GM23338 (cell line): ENCODE results near the gene ST8SIA1. TPM values are rescaled to one million over a fixed set of nuclear protein-coding genes. Genes with fewer than 3 reads are reported as not detected.

ENCODE experiments used
- CREB1 ChIP-seq: fragments of 250-450 bp; sonication (Bioruptor Pico); IDR thresholded peaks from 2 replicates; pipeline ENCODE4 v1.5.0; 2020; ENCODE audit warnings: low read depth, mild to moderate bottlenecking, moderate library complexity
- EZH2 ChIP-seq: fragments of 200-600 bp; sonication (generic); IDR thresholded peaks from one replicate; pipeline ENCODE4 v1.8.0; 2017; ENCODE audit warnings: antibody characterized with exemption, mild to moderate bottlenecking, low read depth; ENCODE audit not compliant: unreplicated experiment
- STAT1 ChIP-seq: IDR thresholded peaks from one replicate; pipeline ENCODE4 v1.6.1; 2016; ENCODE audit warnings: antibody characterized with exemption; ENCODE audit not compliant: unreplicated experiment
- ZNF114 ChIP-seq: fragments of 250-450 bp; sonication (Bioruptor Pico); IDR thresholded peaks from 2 replicates; pipeline ENCODE4 v1.5.0; 2020; ENCODE audit warnings: mild to moderate bottlenecking, moderate library complexity
- ZNF331 ChIP-seq: fragments of 250-450 bp; sonication (Bioruptor Pico); IDR thresholded peaks from 2 replicates; pipeline ENCODE4 v1.5.0; 2020; ENCODE audit warnings: low read depth, mild to moderate bottlenecking, moderate library complexity
- polyA plus RNA-seq: library from polyadenylated mRNA; unstranded; fragments of >200 nt; fragmentation: Nextera tagmentation; extraction: Ambion mirVana; gene quantifications from 2 replicates; pipeline ENCODE4 v1.2.1, GENCODE V29; 2016
- total RNA-seq: library from RNA; depleted of rRNA; stranded (reverse); fragments of >200 nt; shearing (Covaris generic); gene quantifications from 2 replicates; pipeline ENCODE4 v1.2.3, GENCODE V29; 2014
- TF ChIP-seq, protein P1 (sequence below): IDR thresholded peaks from one replicate; pipeline ENCODE4 v1.6.1; 2018; ENCODE audit warnings: antibody characterized with exemption; ENCODE audit not compliant: unreplicated experiment
- TF ChIP-seq, protein P2 (sequence below): fragments of 250-450 bp; sonication (Bioruptor Pico); IDR thresholded peaks from 2 replicates; pipeline ENCODE4 v1.5.0; 2020; ENCODE audit warnings: mild to moderate bottlenecking, moderate library complexity

The ST8SIA1 gene
- total and polyA plus RNA-seq, 2 experiments from 2014 or later = 2.5 to 5.1 TPM

GRCh38 chr12:22215467-22216253 lies 118.8 kb downstream of the ST8SIA1 start (continued):
- TF ChIP-seq, protein P1, sequence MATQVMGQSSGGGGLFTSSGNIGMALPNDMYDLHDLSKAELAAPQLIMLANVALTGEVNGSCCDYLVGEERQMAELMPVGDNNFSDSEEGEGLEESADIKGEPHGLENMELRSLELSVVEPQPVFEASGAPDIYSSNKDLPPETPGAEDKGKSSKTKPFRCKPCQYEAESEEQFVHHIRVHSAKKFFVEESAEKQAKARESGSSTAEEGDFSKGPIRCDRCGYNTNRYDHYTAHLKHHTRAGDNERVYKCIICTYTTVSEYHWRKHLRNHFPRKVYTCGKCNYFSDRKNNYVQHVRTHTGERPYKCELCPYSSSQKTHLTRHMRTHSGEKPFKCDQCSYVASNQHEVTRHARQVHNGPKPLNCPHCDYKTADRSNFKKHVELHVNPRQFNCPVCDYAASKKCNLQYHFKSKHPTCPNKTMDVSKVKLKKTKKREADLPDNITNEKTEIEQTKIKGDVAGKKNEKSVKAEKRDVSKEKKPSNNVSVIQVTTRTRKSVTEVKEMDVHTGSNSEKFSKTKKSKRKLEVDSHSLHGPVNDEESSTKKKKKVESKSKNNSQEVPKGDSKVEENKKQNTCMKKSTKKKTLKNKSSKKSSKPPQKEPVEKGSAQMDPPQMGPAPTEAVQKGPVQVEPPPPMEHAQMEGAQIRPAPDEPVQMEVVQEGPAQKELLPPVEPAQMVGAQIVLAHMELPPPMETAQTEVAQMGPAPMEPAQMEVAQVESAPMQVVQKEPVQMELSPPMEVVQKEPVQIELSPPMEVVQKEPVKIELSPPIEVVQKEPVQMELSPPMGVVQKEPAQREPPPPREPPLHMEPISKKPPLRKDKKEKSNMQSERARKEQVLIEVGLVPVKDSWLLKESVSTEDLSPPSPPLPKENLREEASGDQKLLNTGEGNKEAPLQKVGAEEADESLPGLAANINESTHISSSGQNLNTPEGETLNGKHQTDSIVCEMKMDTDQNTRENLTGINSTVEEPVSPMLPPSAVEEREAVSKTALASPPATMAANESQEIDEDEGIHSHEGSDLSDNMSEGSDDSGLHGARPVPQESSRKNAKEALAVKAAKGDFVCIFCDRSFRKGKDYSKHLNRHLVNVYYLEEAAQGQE = no peak
- TF ChIP-seq EZH2 = no peak
- TF ChIP-seq CREB1 (CRISPR knock-in tag) = no peak
- TF ChIP-seq, protein P2, sequence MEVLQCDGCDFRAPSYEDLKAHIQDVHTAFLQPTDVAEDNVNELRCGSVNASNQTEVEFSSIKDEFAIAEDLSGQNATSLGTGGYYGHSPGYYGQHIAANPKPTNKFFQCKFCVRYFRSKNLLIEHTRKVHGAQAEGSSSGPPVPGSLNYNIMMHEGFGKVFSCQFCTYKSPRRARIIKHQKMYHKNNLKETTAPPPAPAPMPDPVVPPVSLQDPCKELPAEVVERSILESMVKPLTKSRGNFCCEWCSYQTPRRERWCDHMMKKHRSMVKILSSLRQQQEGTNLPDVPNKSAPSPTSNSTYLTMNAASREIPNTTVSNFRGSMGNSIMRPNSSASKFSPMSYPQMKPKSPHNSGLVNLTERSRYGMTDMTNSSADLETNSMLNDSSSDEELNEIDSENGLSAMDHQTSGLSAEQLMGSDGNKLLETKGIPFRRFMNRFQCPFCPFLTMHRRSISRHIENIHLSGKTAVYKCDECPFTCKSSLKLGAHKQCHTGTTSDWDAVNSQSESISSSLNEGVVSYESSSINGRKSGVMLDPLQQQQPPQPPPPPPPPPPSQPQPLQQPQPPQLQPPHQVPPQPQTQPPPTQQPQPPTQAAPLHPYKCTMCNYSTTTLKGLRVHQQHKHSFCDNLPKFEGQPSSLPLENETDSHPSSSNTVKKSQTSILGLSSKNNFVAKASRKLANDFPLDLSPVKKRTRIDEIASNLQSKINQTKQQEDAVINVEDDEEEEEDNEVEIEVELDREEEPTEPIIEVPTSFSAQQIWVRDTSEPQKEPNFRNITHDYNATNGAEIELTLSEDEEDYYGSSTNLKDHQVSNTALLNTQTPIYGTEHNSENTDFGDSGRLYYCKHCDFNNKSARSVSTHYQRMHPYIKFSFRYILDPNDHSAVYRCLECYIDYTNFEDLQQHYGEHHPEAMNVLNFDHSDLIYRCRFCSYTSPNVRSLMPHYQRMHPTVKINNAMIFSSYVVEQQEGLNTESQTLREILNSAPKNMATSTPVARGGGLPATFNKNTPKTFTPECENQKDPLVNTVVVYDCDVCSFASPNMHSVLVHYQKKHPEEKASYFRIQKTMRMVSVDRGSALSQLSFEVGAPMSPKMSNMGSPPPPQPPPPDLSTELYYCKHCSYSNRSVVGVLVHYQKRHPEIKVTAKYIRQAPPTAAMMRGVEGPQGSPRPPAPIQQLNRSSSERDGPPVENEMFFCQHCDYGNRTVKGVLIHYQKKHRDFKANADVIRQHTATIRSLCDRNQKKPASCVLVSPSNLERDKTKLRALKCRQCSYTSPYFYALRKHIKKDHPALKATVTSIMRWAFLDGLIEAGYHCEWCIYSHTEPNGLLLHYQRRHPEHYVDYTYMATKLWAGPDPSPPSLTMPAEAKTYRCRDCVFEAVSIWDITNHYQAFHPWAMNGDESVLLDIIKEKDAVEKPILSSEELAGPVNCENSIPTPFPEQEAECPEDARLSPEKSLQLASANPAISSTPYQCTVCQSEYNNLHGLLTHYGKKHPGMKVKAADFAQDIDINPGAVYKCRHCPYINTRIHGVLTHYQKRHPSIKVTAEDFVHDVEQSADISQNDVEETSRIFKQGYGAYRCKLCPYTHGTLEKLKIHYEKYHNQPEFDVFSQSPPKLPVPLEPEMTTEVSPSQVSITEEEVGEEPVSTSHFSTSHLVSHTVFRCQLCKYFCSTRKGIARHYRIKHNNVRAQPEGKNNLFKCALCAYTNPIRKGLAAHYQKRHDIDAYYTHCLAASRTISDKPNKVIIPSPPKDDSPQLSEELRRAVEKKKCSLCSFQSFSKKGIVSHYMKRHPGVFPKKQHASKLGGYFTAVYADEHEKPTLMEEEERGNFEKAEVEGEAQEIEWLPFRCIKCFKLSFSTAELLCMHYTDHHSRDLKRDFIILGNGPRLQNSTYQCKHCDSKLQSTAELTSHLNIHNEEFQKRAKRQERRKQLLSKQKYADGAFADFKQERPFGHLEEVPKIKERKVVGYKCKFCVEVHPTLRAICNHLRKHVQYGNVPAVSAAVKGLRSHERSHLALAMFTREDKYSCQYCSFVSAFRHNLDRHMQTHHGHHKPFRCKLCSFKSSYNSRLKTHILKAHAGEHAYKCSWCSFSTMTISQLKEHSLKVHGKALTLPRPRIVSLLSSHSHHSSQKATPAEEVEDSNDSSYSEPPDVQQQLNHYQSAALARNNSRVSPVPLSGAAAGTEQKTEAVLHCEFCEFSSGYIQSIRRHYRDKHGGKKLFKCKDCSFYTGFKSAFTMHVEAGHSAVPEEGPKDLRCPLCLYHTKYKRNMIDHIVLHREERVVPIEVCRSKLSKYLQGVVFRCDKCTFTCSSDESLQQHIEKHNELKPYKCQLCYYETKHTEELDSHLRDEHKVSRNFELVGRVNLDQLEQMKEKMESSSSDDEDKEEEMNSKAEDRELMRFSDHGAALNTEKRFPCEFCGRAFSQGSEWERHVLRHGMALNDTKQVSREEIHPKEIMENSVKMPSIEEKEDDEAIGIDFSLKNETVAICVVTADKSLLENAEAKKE (CRISPR knock-in tag) = no peak
- TF ChIP-seq ZNF331 = no peak
- no peak for TF ChIP-seq ZNF114 (CRISPR knock-in tag)
- no peak for TF ChIP-seq STAT1
